Panc1 (cell line): Measurements from ENCODE around the gene DNAAF2.

Experiments
- CTCF ChIP-seq: fragments of 450-650 bp; IDR thresholded peaks from 2 replicates; pipeline ENCODE4 v1.5.1; 2017; ENCODE audit warnings: mild to moderate bottlenecking
- POLR2AphosphoS5 ChIP-seq: IDR thresholded peaks from 2 replicates; pipeline ENCODE4 v1.6.1; 2012; ENCODE audit warnings: mild to moderate bottlenecking, low read depth, low read length, moderate library complexity
- SIN3A ChIP-seq: IDR thresholded peaks from 2 replicates; pipeline ENCODE4 v1.6.1; 2012; ENCODE audit warnings: low read depth, mild to moderate bottlenecking, low read length, moderate library complexity, borderline replicate concordance; ENCODE audit not compliant: insufficient read depth

GRCh38 chr14:49594347-49595091 is 40.5 kb downstream of the DNAAF2 start:
- TF ChIP-seq CTCF (no peak), SIN3A (no peak), POLR2AphosphoS5 (no peak)
